AG09309 (cell line): ENCODE results near the gene TPGS2.

Experiments used
- DNase-seq: peaks from one replicate; pipeline ENCODE4 v3.0.0-alpha.2; 2010; ENCODE audit warnings: low read depth
- H3K4me3 ChIP-seq: 2 replicates; pipeline ENCODE4 v1.5.1; 2011; ENCODE audit warnings: mild to moderate bottlenecking, low read depth, low read length, moderate library complexity; ENCODE audit not compliant: control insufficient read depth
- CTCF ChIP-seq: IDR thresholded peaks from 2 replicates; pipeline ENCODE4 v1.5.1; 2011; ENCODE audit warnings: mild to moderate bottlenecking, low read depth, low read length, inconsistent platforms; ENCODE audit not compliant: insufficient read depth, control insufficient read depth; ENCODE audit errors: missing control alignments

The TPGS2 gene

GRCh38 chr18:36756242-36756641 is 72.6 kb downstream of the TPGS2 start:
- no peak overlapping the region for H3K4me3 ChIP-seq
- TF ChIP-seq CTCF, result no peak
- peak; percentile 62 for DNase-seq

- H3K4me3 ChIP-seq, result no peak overlapping the region
- TF ChIP-seq CTCF, result peak; percentile 22
Observed at GRCh38 chr18:36752929-36753865, 75.6 kb downstream of the TPGS2 start.

GRCh38 chr18:36745219-36745975 is 83.4 kb downstream of the TPGS2 start:
- TF ChIP-seq CTCF, result no peak
- no peak overlapping the region for H3K4me3 ChIP-seq

More at GRCh38 chr18:36752929-36753865, 75.6 kb downstream of the TPGS2 start:
- no peak for DNase-seq

GRCh38 chr18:36744261-36744876 is 84.4 kb downstream of the TPGS2 start:
- TF ChIP-seq CTCF, result no peak
- no peak overlapping the region for H3K4me3 ChIP-seq
- peak; percentile 39 for DNase-seq

More at GRCh38 chr18:36745219-36745975, 83.4 kb downstream of the TPGS2 start:
- DNase-seq, result no peak
